Neuron (in vitro differentiated cells): ENCODE data around the gene PIGM.
A peak's percentile ranks its signal among the peaks of the same experiment; 100 is the strongest.

Source experiments
- H2AFZ ChIP-seq: one replicate; pipeline ENCODE4 v1.6.1; 2013; ENCODE audit warnings: low read depth, mild to moderate bottlenecking, inconsistent platforms, low read length, moderate library complexity
- H3K27me3 ChIP-seq: one replicate; pipeline ENCODE4 v1.6.1; 2013; ENCODE audit warnings: low read length; ENCODE audit not compliant: insufficient read depth
- H3K36me3 ChIP-seq: one replicate; pipeline ENCODE4 v1.6.1; 2013; ENCODE audit warnings: low read length; ENCODE audit not compliant: insufficient read depth
- H3K4me1 ChIP-seq: one replicate; pipeline ENCODE4 v1.6.1; 2013; ENCODE audit warnings: low read length; ENCODE audit not compliant: insufficient read depth
- H3K4me3 ChIP-seq: 2 replicates; pipeline ENCODE4 v1.5.1; 2013; ENCODE audit warnings: mild to moderate bottlenecking, low read length, moderate library complexity
- H3K9me3 ChIP-seq: one replicate; pipeline ENCODE4 v1.6.1; 2013; ENCODE audit warnings: low read length

Gene PIGM

DNA sequence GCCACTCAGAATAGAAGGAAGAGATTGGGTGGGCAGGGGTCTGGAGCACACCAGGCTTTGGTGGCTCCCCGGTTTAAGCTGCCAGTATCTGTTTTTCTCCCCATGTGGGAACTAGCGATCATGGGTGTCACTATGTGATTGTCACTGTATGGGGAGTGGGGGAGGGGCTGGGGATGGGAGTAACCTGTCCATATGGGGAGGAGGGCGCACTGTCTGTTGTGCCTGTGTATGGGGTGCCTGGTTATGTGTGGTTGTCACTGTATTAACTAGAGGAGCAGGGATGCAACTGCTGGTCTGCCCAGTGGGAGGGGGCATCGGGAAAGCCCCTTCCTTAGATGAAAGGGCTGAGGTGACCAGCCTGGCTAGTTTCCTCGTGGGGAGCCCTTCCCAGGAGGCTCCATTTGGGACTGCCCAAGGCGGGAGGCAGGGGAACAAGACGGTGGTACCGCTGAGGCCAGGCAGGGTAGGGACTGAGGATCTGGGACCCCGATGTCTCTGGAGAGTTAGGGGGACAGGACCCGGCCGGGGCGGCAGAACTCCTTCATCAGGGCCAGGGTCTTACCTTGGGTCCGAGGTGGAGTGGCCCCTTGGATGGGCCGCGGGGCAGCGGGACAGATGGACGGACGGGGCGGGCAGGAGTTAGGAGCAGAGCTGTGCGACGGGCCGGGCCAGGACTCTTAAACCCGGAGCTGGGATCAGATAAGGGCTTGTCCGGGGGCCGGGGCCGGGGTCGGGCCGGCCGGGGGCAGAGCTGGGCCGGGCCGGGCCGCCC lies 37.9 kb upstream of the PIGM start, which contains the start of gene KCNJ10:
TSS of gene KCNJ10 (minus strand) at position 701 of the 772 bp plus-strand sequence. CDS start 27,628 bp downstream, outside the sequence.
- Histone ChIP-seq H3K36me3 (no peaks in the 10 kb centered on the region), H2AFZ (peak within 1 kb of the TSS; percentile 74), H3K27me3 (peaks cover 74% of the 10 kb centered on the region), H3K4me3 (peak within 1 kb of the TSS; percentile 65), H3K9me3 (no peaks in the 10 kb centered on the region), H3K4me1 (peaks cover 22% of the 10 kb centered on the region)

GRCh38 chr1:160068225-160068624 lies 36.4 kb upstream of the PIGM start:
- peaks cover 34% of the 10 kb centered on the region for H3K4me1 ChIP-seq
- H2AFZ ChIP-seq: no peak overlapping the region
- no peaks in the 10 kb centered on the region for H3K9me3 ChIP-seq
- H3K4me3 ChIP-seq: no peak overlapping the region
- H3K27me3 ChIP-seq: peaks cover 64% of the 10 kb centered on the region
- H3K36me3 ChIP-seq: no peaks in the 10 kb centered on the region

DNA sequence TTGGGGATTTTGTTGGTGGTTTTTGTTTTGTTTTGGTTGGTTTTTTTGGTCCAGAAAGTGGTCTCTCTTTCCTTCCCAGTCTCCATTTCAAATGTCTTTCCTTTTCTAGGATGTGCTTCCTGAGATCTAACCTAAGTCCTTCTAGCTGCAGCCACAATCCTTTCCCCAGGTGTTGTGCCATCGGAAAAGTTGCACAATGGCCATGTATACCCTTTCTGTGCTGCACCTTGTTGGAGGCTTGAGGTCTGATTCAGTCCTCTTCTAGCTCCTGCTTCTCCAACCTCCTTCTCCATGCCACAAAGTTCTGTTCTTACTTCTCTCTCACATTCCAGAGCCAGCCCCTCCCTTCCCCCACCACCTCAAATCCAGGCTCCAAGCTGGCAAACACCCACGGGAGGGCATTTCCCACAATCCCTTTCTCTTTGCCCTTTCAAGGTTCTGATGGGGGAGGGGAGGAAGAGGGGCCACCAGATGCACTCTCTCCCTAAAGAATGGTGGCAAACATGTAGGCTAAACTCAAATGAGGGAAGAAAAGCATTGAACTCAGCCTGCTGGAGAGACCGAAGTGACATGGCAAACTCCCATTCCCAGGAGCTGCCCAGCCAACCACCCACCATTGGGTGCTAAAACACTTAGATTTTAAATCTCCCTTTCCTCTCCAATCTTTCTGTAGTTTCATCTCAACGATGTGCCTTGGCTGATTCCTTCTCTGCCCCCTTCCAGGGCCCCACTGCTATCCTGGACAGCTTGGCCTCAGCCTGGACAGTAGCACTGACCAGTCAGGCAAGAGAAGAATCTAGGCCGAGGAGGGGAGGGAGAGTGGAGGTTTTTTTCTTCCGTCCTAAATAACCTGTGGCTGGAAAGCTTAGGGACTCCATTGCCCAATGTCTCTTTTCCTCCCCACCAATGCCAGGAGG lies 35.3 kb upstream of the PIGM start:
- peaks cover 46% of the 10 kb centered on the region for H3K4me1 ChIP-seq
- H3K36me3 ChIP-seq: no peaks in the 10 kb centered on the region
- H3K27me3 ChIP-seq: peaks cover 61% of the 10 kb centered on the region
- H3K9me3 ChIP-seq: no peaks in the 10 kb centered on the region
- no peak overlapping the region for H3K4me3 ChIP-seq
- no peak overlapping the region for H2AFZ ChIP-seq

DNA sequence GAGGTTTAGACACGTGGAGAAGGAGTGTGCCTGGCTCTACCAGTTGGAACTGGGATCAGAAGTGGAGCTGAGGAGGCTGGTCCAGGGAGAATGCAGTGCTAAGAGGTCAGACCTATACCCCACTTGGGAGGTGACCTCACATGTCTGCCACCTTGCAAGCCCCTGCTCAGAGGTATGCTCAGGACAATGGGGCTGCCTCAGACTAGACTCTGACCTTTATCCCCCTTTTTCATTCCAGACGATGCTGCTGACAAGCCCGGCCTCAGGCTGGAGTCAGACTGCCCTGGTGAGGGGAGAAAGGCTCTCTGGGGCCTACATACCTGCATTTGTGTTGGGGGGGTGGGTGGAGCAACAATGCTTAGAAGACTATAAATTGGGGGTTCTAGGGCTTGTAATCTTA lies 33.0 kb upstream of the PIGM start:
- Histone ChIP-seq H3K9me3 (no peaks in the 10 kb centered on the region), H3K36me3 (no peaks in the 10 kb centered on the region), H3K4me1 (peaks cover 54% of the 10 kb centered on the region), H3K27me3 (peaks cover 52% of the 10 kb centered on the region), H3K4me3 (no peak overlapping the region), H2AFZ (no peak overlapping the region)

DNA sequence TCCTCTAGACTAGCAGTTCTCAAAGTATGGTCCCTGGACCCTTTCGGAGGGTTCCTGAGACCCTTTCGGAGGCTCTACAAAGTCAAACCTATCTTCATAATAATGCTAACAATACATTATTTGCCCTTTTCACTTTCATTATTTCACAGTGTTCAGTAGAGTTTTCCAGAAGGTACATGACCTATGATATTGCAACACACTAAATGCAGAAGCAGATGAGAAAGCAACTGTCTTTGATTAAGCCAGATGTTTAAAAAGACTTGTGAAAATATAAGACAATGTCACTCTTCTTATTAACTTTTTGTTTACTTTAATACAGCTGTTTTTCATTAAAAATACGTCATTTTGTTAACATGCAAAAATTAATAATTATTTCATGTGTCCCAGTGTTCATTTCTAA lies 32.4 kb upstream of the PIGM start:
- peaks cover 52% of the 10 kb centered on the region for H3K4me1 ChIP-seq
- peaks cover 52% of the 10 kb centered on the region for H3K27me3 ChIP-seq
- H3K36me3 ChIP-seq: no peaks in the 10 kb centered on the region
- no peak overlapping the region for H3K4me3 ChIP-seq
- no peak overlapping the region for H2AFZ ChIP-seq
- no peaks in the 10 kb centered on the region for H3K9me3 ChIP-seq

- H3K4me1 ChIP-seq: peaks cover 52% of the 10 kb centered on the region
- H3K36me3 ChIP-seq: no peaks in the 10 kb centered on the region
- peaks cover 52% of the 10 kb centered on the region for H3K27me3 ChIP-seq
- H3K9me3 ChIP-seq: no peaks in the 10 kb centered on the region
- H3K4me3 ChIP-seq: no peak overlapping the region
- H2AFZ ChIP-seq: no peak overlapping the region
Observed at GRCh38 chr1:160063176-160063575, 31.4 kb upstream of the PIGM start.

- Histone ChIP-seq H3K27me3 (peaks cover 54% of the 10 kb centered on the region), H3K4me1 (peaks cover 52% of the 10 kb centered on the region), H3K36me3 (no peaks in the 10 kb centered on the region), H3K4me3 (no peak overlapping the region), H3K9me3 (no peaks in the 10 kb centered on the region), H2AFZ (no peak overlapping the region)
Observed at GRCh38 chr1:160062230-160062532, 30.4 kb upstream of the PIGM start.

DNA sequence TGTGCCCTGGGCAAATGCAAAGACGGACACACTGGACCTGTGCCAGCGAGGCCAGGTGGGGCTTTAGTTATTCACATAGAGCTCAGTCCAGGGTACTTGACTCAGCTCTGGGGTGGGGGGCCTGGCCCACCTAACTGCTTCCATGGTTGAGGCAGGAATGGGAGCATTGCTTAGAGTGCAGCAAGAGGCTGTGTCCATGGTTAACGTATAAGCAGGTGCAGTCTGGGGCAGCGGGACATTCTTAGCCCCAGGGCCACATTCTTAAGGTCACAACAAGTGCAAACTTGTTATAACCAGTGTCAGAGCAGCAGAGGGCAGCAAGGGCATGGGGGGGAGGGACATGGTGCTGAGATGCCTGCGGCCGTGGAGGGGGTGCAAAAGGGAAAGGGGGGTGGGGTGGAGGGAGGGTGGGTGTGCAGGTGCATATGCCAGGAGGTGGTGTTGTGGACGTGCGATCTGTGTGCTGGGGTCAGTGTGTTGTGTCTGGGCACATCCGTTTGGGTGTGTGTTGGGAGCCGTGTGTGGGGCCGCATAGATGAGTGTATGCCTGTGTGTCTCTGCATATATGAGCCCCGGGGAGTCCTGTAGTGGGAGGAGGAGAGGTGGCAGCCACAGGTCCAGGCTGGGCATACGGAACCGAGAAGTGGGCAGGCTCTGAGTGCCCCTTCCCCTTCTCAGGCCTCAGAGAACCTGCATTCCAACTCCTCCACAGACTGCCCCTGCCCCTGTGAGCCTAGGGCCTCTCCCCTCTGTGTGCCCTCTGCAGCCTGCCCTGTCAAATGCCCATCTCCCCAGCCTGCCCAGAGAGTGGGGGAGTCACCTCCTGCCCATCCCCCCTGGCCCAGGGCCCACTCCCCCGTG lies 29.8 kb upstream of the PIGM start:
- Histone ChIP-seq H3K4me3 (no peak overlapping the region), H2AFZ (no peak overlapping the region), H3K4me1 (peaks cover 48% of the 10 kb centered on the region), H3K9me3 (no peaks in the 10 kb centered on the region), H3K27me3 (peaks cover 55% of the 10 kb centered on the region), H3K36me3 (no peaks in the 10 kb centered on the region)

DNA sequence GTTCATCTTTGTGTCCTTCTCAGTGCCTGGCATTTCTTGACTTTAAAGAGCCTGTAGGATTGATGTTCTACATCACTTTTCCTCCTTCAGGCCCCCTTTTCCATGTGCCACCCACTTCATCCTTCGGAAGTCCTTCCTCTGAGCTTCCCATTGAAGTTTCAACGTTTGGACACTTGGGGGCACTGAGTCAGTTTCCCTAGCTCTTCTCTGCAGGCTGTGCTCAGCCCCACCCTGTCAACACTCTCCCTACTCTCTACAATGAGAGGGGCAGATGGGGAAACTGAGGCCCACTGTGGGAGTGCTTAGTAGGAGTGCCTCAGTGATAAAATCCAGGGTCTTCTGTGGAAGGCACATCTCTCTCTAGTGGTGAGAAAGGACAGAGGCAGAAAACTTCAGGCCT lies 26.3 kb upstream of the PIGM start:
- Histone ChIP-seq H2AFZ (no peak overlapping the region), H3K4me1 (peaks cover 42% of the 10 kb centered on the region), H3K27me3 (peaks cover 54% of the 10 kb centered on the region), H3K36me3 (no peaks in the 10 kb centered on the region), H3K4me3 (no peak overlapping the region), H3K9me3 (no peaks in the 10 kb centered on the region)

DNA sequence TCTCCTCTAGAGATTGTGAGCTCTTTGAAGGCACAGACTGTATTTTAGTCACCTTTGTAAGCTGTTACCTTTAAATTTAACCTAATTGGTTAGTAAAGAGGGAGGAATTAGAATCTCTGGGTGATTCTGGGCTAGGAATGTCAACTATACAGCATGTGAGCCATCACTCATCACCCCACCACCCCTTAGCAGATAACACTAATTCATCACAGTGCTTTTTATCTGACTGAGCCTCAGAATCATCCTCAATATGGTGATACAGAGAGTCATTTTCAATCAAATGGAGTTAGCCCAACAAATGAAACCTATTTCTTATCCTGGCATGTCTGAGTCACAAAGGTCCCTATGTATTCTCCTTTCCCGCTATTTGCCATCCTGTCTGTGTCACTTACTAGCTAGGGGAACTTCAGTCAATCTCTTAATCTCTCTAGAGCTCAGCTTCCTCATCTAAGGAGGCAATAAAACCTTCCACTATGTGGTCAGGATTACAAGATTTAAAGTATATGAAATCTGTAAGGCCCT lies 24.9 kb upstream of the PIGM start:
- H3K36me3 ChIP-seq: no peaks in the 10 kb centered on the region
- H3K9me3 ChIP-seq: peaks cover 2% of the 10 kb centered on the region
- peaks cover 66% of the 10 kb centered on the region for H3K27me3 ChIP-seq
- H3K4me1 ChIP-seq: peaks cover 31% of the 10 kb centered on the region
- no peak overlapping the region for H2AFZ ChIP-seq
- no peak overlapping the region for H3K4me3 ChIP-seq

GRCh38 chr1:160053548-160054365 lies 22.0 kb upstream of the PIGM start:
- Histone ChIP-seq H3K4me3 (no peak overlapping the region), H3K27me3 (peaks cover 63% of the 10 kb centered on the region), H3K36me3 (no peaks in the 10 kb centered on the region), H2AFZ (no peak overlapping the region), H3K4me1 (peaks cover 20% of the 10 kb centered on the region), H3K9me3 (peaks cover 4% of the 10 kb centered on the region)

- peaks cover 64% of the 10 kb centered on the region for H3K27me3 ChIP-seq
- H2AFZ ChIP-seq: no peak overlapping the region
- no peaks in the 10 kb centered on the region for H3K36me3 ChIP-seq
- H3K9me3 ChIP-seq: peaks cover 4% of the 10 kb centered on the region
- no peak overlapping the region for H3K4me3 ChIP-seq
- H3K4me1 ChIP-seq: peaks cover 26% of the 10 kb centered on the region
Observed at GRCh38 chr1:160052936-160053335, 21.1 kb upstream of the PIGM start.
